Measurements from ENCODE around the gene FOXP1.

FOXP1 gene

DNA sequence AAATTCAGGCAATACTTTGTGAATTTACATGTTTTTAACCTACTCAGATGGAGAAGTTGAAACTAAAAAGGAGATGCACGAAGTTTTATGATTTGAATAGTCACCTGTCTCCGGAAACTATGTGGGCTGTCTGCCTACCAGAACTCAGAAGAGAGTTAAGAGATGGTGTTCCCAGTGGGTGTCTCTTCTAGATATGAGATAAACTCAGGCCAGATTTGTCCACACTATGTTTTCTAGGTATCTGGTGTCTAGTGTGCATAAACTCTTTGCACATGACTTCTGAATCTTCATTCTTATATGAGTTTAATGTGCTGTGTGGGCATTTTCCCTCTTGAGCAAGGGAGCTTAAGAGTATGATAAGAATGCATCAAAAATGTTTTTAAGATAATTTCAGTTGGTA is 222.8 kb downstream of the FOXP1 start:
- H3K4me3 ChIP-seq (ENCODE audit: low read depth, low read length): no peak overlapping the region
- in situ Hi-C loops (cut with HindIII; ENCODE audit: low sequenced_read_pairs): no loop called here
- TF ChIP-seq, protein P1, sequence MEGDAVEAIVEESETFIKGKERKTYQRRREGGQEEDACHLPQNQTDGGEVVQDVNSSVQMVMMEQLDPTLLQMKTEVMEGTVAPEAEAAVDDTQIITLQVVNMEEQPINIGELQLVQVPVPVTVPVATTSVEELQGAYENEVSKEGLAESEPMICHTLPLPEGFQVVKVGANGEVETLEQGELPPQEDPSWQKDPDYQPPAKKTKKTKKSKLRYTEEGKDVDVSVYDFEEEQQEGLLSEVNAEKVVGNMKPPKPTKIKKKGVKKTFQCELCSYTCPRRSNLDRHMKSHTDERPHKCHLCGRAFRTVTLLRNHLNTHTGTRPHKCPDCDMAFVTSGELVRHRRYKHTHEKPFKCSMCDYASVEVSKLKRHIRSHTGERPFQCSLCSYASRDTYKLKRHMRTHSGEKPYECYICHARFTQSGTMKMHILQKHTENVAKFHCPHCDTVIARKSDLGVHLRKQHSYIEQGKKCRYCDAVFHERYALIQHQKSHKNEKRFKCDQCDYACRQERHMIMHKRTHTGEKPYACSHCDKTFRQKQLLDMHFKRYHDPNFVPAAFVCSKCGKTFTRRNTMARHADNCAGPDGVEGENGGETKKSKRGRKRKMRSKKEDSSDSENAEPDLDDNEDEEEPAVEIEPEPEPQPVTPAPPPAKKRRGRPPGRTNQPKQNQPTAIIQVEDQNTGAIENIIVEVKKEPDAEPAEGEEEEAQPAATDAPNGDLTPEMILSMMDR (IDR thresholded peaks at IDR 0.05; ENCODE audit: low read depth, low read length): no peak
- DNase-seq (ENCODE audit: low read depth, low spot score): no peak

DNA sequence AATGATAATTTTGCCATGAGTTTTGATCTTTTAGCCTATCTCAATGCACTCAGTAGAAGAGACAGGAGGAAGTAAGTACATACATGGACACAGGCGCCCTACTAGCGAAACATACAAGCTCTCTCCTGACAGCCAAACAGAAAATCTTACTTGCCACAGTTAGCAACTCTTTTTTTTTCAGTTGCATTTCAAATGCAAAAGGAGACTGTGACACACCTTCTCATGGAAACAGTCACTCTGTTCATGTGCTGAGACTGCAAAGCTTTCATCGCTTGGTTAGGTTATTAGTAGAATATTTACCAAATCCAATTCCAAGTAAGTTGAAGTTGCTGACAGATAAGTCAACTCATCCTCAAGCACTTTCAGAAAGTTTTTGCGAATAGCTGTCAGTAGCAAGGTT is 223.3 kb downstream of the FOXP1 start:
- H3K4me3 ChIP-seq (ENCODE audit: low read depth, low read length): no peak overlapping the region
- no peak for DNase-seq (ENCODE audit: low read depth, low spot score)
- TF ChIP-seq, protein P1 (IDR thresholded peaks at IDR 0.05; ENCODE audit: low read depth, low read length): no peak
- in situ Hi-C loops (cut with HindIII; ENCODE audit: low sequenced_read_pairs): no loop called here

- no peak for DNase-seq (ENCODE audit: low read depth, low spot score)
- TF ChIP-seq, protein P1 (IDR thresholded peaks at IDR 0.05; ENCODE audit: low read depth, low read length): no peak
- in situ Hi-C loops (cut with HindIII; ENCODE audit: low sequenced_read_pairs): no loop called here
- no peak overlapping the region for H3K4me3 ChIP-seq (ENCODE audit: low read depth, low read length)
These were observed 225.3 kb downstream of the FOXP1 start for GRCh38 chr3:71358243-71358642.

DNA sequence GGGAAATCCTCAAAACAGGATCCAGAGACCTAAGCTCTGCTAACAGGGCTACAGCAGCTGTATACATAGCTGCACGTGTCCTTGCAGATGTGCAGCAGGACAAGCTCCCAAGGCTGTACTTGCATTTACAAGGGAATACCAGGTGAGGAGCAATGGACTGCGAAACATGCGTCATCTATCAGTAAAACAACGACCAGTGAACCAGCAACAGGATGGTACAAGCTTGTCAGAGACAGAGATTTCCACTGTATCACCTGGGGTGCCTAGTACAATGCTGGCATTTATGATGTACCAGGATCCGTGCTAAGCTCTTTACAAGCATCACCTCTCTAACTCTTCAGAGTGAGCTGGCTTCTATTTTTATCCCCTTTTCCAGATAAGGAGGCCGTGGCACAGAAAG is 227.3 kb downstream of the FOXP1 start:
- H3K4me3 ChIP-seq (ENCODE audit: low read depth, low read length): no peak overlapping the region
- no peak for DNase-seq (ENCODE audit: low read depth, low spot score)
- TF ChIP-seq, protein P1 (IDR thresholded peaks at IDR 0.05; ENCODE audit: low read depth, low read length): no peak
- in situ Hi-C loops (cut with HindIII; ENCODE audit: low sequenced_read_pairs): no loop called here

DNA sequence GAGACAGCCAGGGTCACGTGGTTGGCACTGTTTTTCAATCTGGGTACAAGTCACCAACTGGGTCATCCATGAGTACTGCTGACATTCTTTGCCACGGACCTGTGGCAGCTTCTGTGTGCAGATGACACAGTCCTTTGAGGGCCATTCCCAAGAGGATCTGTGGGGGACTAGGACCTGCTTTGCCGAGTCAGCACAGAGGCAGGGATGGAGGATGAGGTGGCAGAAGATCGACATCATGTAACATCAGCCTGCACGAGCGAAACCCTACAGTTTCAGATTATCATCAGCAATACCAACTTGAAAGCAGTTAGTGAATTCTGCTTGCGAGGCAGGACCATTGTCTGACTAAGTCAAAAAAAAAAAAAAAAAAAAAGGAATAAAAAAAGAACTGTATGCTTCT is 227.7 kb downstream of the FOXP1 start:
- DNase-seq (ENCODE audit: low read depth, low spot score): no peak
- H3K4me3 ChIP-seq (ENCODE audit: low read depth, low read length): no peak overlapping the region
- TF ChIP-seq, protein P1 (IDR thresholded peaks at IDR 0.05; ENCODE audit: low read depth, low read length): no peak
- in situ Hi-C loops (cut with HindIII; ENCODE audit: low sequenced_read_pairs): no loop called here

- TF ChIP-seq, protein P1 (IDR thresholded peaks at IDR 0.05; ENCODE audit: low read depth, low read length): no peak
- no peak overlapping the region for H3K4me3 ChIP-seq (ENCODE audit: low read depth, low read length)
- no peak for DNase-seq (ENCODE audit: low read depth, low spot score)
- in situ Hi-C loops (cut with HindIII; ENCODE audit: low sequenced_read_pairs): no loop called here
These were observed 228.5 kb downstream of the FOXP1 start for GRCh38 chr3:71355037-71355436.

All from astrocyte of the spinal cord (primary cell).